GM12873 (cell line): Measurements from ENCODE around the gene ELF1.

Experiments used
- TF ChIP-seq, protein P1 (sequence below): IDR thresholded peaks from 2 replicates; pipeline ENCODE4 v1.5.1; 2012; ENCODE audit warnings: low read depth, mild to moderate bottlenecking, moderate library complexity, low read length, control low read depth; ENCODE audit not compliant: insufficient read depth; ENCODE audit errors: missing control alignments

ELF1 gene

DNA sequence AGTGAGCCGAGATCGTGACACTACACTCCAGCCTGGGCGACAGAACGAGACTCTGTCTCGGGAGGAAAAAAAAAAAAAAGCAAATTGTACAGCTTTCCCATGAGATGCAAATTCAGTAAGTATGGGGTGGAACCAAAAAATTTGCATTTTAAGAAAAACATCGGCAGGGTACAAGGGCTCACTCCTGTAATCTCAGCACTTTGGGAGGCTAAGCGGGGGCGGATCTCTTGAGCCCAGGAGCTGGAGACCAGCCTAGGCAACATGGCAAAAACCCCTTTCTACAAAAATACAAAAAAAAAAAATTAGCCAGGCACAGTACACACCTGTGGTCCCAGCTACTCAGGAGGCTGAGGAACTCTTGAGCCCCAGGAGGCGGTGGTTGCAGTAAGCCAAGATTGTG, 91.2 kb downstream of the ELF1 start:
- TF ChIP-seq, protein P1, sequence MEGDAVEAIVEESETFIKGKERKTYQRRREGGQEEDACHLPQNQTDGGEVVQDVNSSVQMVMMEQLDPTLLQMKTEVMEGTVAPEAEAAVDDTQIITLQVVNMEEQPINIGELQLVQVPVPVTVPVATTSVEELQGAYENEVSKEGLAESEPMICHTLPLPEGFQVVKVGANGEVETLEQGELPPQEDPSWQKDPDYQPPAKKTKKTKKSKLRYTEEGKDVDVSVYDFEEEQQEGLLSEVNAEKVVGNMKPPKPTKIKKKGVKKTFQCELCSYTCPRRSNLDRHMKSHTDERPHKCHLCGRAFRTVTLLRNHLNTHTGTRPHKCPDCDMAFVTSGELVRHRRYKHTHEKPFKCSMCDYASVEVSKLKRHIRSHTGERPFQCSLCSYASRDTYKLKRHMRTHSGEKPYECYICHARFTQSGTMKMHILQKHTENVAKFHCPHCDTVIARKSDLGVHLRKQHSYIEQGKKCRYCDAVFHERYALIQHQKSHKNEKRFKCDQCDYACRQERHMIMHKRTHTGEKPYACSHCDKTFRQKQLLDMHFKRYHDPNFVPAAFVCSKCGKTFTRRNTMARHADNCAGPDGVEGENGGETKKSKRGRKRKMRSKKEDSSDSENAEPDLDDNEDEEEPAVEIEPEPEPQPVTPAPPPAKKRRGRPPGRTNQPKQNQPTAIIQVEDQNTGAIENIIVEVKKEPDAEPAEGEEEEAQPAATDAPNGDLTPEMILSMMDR, result no peak

DNA sequence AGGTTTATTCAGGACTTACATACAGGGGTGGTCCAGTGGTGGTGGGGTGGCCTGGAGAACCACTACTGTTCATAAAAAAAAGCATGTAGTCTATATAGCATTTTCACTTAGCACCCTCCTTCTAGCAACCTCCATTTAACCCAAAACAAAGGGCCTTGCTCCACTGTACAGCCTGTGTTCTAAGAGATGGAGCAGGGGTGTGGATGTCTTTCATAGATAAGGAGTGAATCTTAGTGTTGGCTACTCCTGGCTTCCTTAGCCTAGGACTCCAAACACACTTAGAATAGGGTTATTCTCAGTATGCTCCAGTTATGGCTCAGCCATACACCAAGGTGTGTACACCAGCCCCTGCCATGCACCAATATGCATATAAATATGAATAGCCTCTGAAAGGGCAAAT, 95.2 kb downstream of the ELF1 start:
- TF ChIP-seq, protein P1, result no peak

DNA sequence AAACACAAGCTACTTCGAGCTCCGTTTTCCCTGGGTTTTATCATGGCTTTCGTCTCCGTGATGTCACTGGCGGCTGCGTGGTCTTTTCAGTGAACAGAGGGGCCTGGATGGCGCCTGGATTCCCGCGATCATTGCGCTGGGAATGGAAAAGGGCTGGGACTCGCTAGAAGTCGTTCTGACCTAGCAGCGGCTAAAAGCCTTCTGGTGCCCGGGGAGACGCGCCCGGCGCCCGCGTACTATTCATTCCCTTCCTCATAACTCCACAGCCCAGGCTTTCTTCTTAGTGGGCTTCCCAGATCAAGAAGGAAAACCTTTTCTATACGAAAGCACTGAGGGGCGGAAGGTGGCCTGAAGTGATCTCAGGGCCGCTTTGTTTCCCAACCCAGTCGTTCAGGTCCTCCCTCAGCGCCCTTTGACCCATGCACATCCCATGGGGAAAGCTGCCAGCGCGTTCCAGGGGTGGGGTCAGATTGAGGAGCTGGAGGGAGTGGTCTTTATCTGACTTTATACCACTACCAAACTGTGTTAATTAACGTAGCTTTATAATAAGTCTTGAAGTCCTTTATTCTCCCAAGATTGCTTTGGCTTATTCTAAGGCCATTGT, 96.6 kb downstream of the ELF1 start:
- TF ChIP-seq, protein P1, result no peak

DNA sequence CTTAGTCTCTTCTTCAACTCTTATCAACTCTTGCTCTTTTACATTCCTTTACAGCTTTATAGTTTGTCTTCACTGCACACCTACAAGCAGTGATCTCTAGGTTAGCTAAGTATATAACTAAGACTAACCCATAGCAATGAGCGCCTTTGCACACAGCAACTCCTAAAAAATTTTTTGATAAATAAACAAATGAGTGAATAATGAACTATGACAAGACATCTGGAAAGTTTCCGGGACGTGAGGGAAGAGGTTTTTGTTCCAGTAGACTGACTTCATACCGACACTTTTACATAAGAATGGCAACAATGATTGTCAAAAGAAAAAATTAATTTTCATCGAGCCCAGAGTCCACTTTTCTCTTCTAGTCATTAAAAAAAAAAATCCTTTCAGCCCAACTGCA, 98.3 kb downstream of the ELF1 start:
- TF ChIP-seq, protein P1, result no peak

DNA sequence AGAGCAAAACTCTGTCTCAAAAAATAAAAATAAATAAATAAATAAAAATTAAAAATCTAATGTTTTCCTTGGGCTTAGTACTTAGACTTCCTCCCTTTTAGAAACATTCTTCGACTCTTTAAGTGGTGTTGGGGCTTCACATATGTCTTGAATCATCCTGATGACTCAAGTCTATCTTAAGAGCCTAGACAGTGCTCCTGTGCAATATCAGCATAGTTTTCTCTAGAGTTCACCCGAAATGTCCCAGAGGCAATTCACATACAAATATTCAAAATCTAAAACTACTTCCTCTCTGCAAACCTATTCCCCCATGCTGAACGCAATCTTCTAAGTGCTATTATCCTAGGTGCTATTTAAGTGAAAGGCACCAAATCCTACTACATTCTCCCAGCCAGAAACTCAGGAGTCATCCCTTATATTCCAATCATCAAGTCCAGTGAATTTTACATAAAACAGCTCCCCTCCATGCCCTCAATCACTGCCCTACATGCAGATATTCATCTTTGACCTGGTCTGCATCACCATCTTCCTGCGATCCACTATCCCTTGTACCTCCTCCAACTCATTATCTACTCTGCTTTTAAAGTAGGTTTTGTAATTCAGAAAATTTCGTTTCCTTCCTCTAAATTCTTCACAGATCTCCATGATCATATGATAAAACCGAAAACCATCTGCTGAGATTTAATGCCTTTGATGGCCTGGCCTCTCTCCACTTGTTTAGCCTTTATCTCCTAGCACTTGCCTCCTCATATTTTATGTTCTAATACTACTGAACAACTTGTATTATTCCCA, 102.7 kb downstream of the ELF1 start:
- TF ChIP-seq, protein P1, result no peak

DNA sequence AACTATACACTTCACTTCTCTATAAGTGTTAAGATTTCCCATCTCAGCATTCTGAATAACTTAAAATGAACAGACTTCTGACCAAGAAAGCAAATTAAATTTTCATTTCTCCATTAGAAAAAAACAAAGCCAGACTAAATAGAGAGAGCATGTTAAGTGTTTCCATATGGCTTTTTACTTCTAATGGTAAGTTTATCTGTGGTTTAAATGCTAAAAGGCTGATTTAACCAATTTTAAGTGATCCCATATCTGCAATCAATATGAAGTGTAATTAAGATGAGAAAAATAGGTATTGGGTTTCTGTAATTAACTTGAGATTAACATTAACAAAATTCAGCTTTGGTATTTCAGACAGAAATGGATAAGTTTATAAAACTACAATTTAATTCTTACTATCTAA, 107.8 kb downstream of the ELF1 start:
- TF ChIP-seq, protein P1, result no peak

DNA sequence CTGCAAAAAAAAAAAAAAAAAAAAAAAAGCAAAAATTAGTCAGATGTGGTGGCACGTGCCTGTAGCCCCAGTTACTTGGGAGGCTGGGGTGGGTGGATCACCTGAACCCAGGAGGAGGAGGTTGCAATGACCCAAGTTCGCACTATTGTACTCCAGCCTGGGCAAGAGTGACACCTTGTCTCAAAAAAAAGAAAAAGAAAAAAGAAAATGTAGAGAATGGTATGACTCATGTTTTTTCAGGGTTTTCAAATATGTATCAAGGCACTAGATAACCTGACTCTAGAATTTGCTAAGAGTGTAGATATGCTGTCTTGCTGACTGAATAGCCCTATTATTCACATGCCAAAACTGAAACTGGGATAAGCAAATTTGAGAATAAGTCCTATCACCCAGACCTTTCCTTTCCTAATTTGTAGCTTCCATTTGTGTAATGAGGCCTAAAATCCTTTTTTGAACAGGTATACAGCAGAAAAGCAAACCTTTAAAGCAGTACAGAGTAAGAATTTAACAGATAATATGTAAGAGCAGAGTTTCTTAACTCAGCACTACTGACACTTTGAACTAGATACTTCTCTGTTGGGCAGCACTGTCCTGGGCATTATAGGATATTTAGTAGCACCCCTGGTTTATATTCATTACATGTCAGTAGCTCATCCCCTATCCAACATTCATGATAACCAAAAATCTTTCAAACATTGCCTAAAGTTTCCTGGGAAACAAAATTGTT, 108.6 kb downstream of the ELF1 start:
- TF ChIP-seq, protein P1, result no peak
